Measurements from ENCODE around the gene MYOM3. TPM values are rescaled to one million over a fixed set of nuclear protein-coding genes. Genes with fewer than 3 reads are reported as not detected.

Gene MYOM3
- total RNA-seq (ENCODE audit: unreplicated experiment): not detected
- long read RNA-seq: 0 reads

- Mint-ChIP-seq H3K4me3 (ENCODE audit: unreplicated experiment) (no peak within 1 kb of the TSS), H3K9me3 (ENCODE audit: unreplicated experiment) (peaks cover 3% of the 10 kb centered on the region), H3K4me1 (ENCODE audit: low read depth, unreplicated experiment) (peaks cover 4% of the 10 kb centered on the region), H3K27ac (ENCODE audit: unreplicated experiment) (no peak within 1 kb of the TSS), H3K36me3 (ENCODE audit: unreplicated experiment) (no peaks in the 10 kb centered on the region), H3K27me3 (ENCODE audit: unreplicated experiment) (no peaks in the 10 kb centered on the region)
- TF ChIP-seq CTCF (IDR thresholded peaks at IDR 0.05; ENCODE audit: partially characterized antibody, unreplicated experiment): no peak
- DNase-seq: no peak
These were observed at the start of gene MYOM3 for GRCh38 chr1:24111996-24112779. TSS of gene MYOM3 (minus strand) at chr1:24112135. CDS start at chr1:24108636, 3,499 bp downstream.

GRCh38 chr1:24161270-24161669 is 49.3 kb upstream of the MYOM3 start:
- peaks cover 2% of the 10 kb centered on the region for H3K9me3 Mint-ChIP-seq (ENCODE audit: unreplicated experiment)
- H3K4me3 Mint-ChIP-seq (ENCODE audit: unreplicated experiment): no peak overlapping the region
- H3K27me3 Mint-ChIP-seq (ENCODE audit: unreplicated experiment): peaks cover 2% of the 10 kb centered on the region
- DNase-seq: no peak
- no peak overlapping the region for H3K27ac Mint-ChIP-seq (ENCODE audit: unreplicated experiment)
- H3K4me1 Mint-ChIP-seq (ENCODE audit: low read depth, unreplicated experiment): peaks cover 4% of the 10 kb centered on the region
- no peak for TF ChIP-seq CTCF (IDR thresholded peaks at IDR 0.05; ENCODE audit: partially characterized antibody, unreplicated experiment)
- no peaks in the 10 kb centered on the region for H3K36me3 Mint-ChIP-seq (ENCODE audit: unreplicated experiment)

GRCh38 chr1:24159366-24159765 is 47.4 kb upstream of the MYOM3 start:
- Mint-ChIP-seq H3K36me3 (ENCODE audit: unreplicated experiment) (no peaks in the 10 kb centered on the region), H3K27ac (ENCODE audit: unreplicated experiment) (no peak overlapping the region), H3K9me3 (ENCODE audit: unreplicated experiment) (peaks cover 2% of the 10 kb centered on the region), H3K27me3 (ENCODE audit: unreplicated experiment) (peaks cover 2% of the 10 kb centered on the region), H3K4me3 (ENCODE audit: unreplicated experiment) (no peak overlapping the region), H3K4me1 (ENCODE audit: low read depth, unreplicated experiment) (peaks cover 4% of the 10 kb centered on the region)
- no peak for TF ChIP-seq CTCF (IDR thresholded peaks at IDR 0.05; ENCODE audit: partially characterized antibody, unreplicated experiment)
- DNase-seq: no peak

- TF ChIP-seq CTCF (IDR thresholded peaks at IDR 0.05; ENCODE audit: partially characterized antibody, unreplicated experiment): peak; percentile 38
- Mint-ChIP-seq H3K9me3 (ENCODE audit: unreplicated experiment) (peaks cover 2% of the 10 kb centered on the region), H3K4me3 (ENCODE audit: unreplicated experiment) (no peak overlapping the region), H3K27ac (ENCODE audit: unreplicated experiment) (no peak overlapping the region), H3K27me3 (ENCODE audit: unreplicated experiment) (peaks cover 2% of the 10 kb centered on the region), H3K36me3 (ENCODE audit: unreplicated experiment) (no peaks in the 10 kb centered on the region), H3K4me1 (ENCODE audit: low read depth, unreplicated experiment) (peaks cover 4% of the 10 kb centered on the region)
- no peak for DNase-seq
These were observed 46.1 kb upstream of the MYOM3 start for GRCh38 chr1:24157918-24158481.

Data from glutamatergic neuron (in vitro differentiated cells).